Activated T-helper 2 cell treated with anti-CD3 and anti-CD28 coated beads, Interferon-gamma antibody, Interleukin-2, Interleukin-4, amounts not matched to agents 10 μg/mL and 5 μg/mL and 100 μg/mL, durations not matched to agents 14 hours and 24 hours and 36 hours (primary cell): Measurements from ENCODE around the gene GRK5. TPM values are rescaled to one million over a fixed set of nuclear protein-coding genes. Genes with fewer than 3 reads are reported as not detected.

ENCODE experiments used
- DNase-seq: peaks from one replicate; pipeline ENCODE4 v3.0.0; 2021; ENCODE audit warnings: low spot score
- H3K27ac Mint-ChIP-seq: one replicate; pipeline ENCODE4 v1.8.0; 2021; ENCODE audit warnings: mixed read lengths
- H3K27me3 Mint-ChIP-seq: one replicate; pipeline ENCODE4 v1.8.0; 2021; ENCODE audit warnings: low read depth, mixed read lengths
- H3K36me3 Mint-ChIP-seq: one replicate; pipeline ENCODE4 v1.8.0; 2021; ENCODE audit warnings: low read depth, mixed read lengths
- H3K4me1 Mint-ChIP-seq: one replicate; pipeline ENCODE4 v1.8.0; 2021; ENCODE audit warnings: low read depth, mixed read lengths
- H3K4me3 Mint-ChIP-seq: one replicate; pipeline ENCODE4 v1.8.0; 2021; ENCODE audit warnings: low read depth, mild to moderate bottlenecking, moderate library complexity, mixed read lengths
- H3K9me3 Mint-ChIP-seq: one replicate; pipeline ENCODE4 v1.8.0; 2021; ENCODE audit warnings: mixed read lengths
- intact Hi-C: fragments of 100-400 bp; cut with micrococcal nuclease; formaldehyde crosslinking; loops from one replicate; pipeline ENCODE4 v1.15.1; 2023
- total RNA-seq: library from RNA; stranded (reverse); gene quantifications from 2 replicates; pipeline ENCODE4 v1.2.3, GENCODE V29; 2022

The GRK5 gene
- total RNA-seq, 1 donor from 2014 or later, result 24.4 TPM

GRCh38 chr10:119367841-119368549 is 160.6 kb downstream of the GRK5 start:
- Mint-ChIP-seq H3K27me3 (no peaks in the 10 kb centered on the region), H3K9me3 (no peaks in the 10 kb centered on the region), H3K4me3 (no peak overlapping the region), H3K36me3 (no peaks in the 10 kb centered on the region), H3K27ac (no peak overlapping the region), H3K4me1 (peaks cover 12% of the 10 kb centered on the region)
- DNase-seq, result no peak
- intact Hi-C loops, result no loop called here

- Mint-ChIP-seq H3K4me1 (peaks cover 16% of the 10 kb centered on the region), H3K27me3 (no peaks in the 10 kb centered on the region), H3K27ac (no peak overlapping the region), H3K4me3 (no peak overlapping the region), H3K9me3 (no peaks in the 10 kb centered on the region), H3K36me3 (no peaks in the 10 kb centered on the region)
- intact Hi-C loops, result no loop called here
- DNase-seq, result no peak
Measured at GRCh38 chr10:119368581-119368980, 161.2 kb downstream of the GRK5 start.

GRCh38 chr10:119368991-119369869 is 161.9 kb downstream of the GRK5 start:
- Mint-ChIP-seq H3K9me3 (no peaks in the 10 kb centered on the region), H3K4me3 (no peak overlapping the region), H3K36me3 (no peaks in the 10 kb centered on the region), H3K27me3 (no peaks in the 10 kb centered on the region), H3K27ac (no peak overlapping the region), H3K4me1 (peaks cover 16% of the 10 kb centered on the region)
- intact Hi-C loops, result no loop called here
- no peak for DNase-seq

- Mint-ChIP-seq H3K4me1 (peaks cover 16% of the 10 kb centered on the region), H3K27ac (no peak overlapping the region), H3K9me3 (no peaks in the 10 kb centered on the region), H3K4me3 (no peak overlapping the region), H3K27me3 (no peaks in the 10 kb centered on the region), H3K36me3 (no peaks in the 10 kb centered on the region)
- DNase-seq, result no peak
- intact Hi-C loops, result no loop called here
Measured at GRCh38 chr10:119370111-119370741, 162.9 kb downstream of the GRK5 start.

- Mint-ChIP-seq H3K4me3 (no peak overlapping the region), H3K36me3 (no peaks in the 10 kb centered on the region), H3K27me3 (no peaks in the 10 kb centered on the region), H3K4me1 (peaks cover 16% of the 10 kb centered on the region), H3K27ac (no peak overlapping the region), H3K9me3 (no peaks in the 10 kb centered on the region)
- intact Hi-C loops, result no loop called here
- no peak for DNase-seq
Measured at GRCh38 chr10:119370972-119371703, 163.8 kb downstream of the GRK5 start.

- intact Hi-C loops, result no loop called here
- Mint-ChIP-seq H3K36me3 (no peaks in the 10 kb centered on the region), H3K27me3 (no peaks in the 10 kb centered on the region), H3K27ac (no peak overlapping the region), H3K9me3 (no peaks in the 10 kb centered on the region), H3K4me3 (no peak overlapping the region), H3K4me1 (peaks cover 16% of the 10 kb centered on the region)
- no peak for DNase-seq
Measured at GRCh38 chr10:119371704-119372663, 164.6 kb downstream of the GRK5 start.

- Mint-ChIP-seq H3K27me3 (no peaks in the 10 kb centered on the region), H3K9me3 (no peaks in the 10 kb centered on the region), H3K4me1 (peaks cover 16% of the 10 kb centered on the region), H3K36me3 (no peaks in the 10 kb centered on the region), H3K4me3 (no peak overlapping the region), H3K27ac (no peak overlapping the region)
- no peak for DNase-seq
- intact Hi-C loops, result no loop called here
Measured at GRCh38 chr10:119373294-119374102, 166.1 kb downstream of the GRK5 start.

- Mint-ChIP-seq H3K4me3 (no peak overlapping the region), H3K27me3 (no peaks in the 10 kb centered on the region), H3K36me3 (no peaks in the 10 kb centered on the region), H3K4me1 (peaks cover 12% of the 10 kb centered on the region), H3K27ac (no peak overlapping the region), H3K9me3 (no peaks in the 10 kb centered on the region)
- DNase-seq, result no peak
- intact Hi-C loops, result no loop called here
Measured at GRCh38 chr10:119374236-119374635, 166.9 kb downstream of the GRK5 start.

- Mint-ChIP-seq H3K9me3 (no peaks in the 10 kb centered on the region), H3K4me1 (peaks cover 6% of the 10 kb centered on the region), H3K36me3 (peaks cover 5% of the 10 kb centered on the region), H3K27ac (no peak overlapping the region), H3K4me3 (no peak overlapping the region), H3K27me3 (no peaks in the 10 kb centered on the region)
- intact Hi-C loops, result no loop called here
- DNase-seq, result no peak
Measured at GRCh38 chr10:119375574-119376272, 168.4 kb downstream of the GRK5 start.

- Mint-ChIP-seq H3K4me3 (no peak overlapping the region), H3K27me3 (no peaks in the 10 kb centered on the region), H3K27ac (no peak overlapping the region), H3K9me3 (no peaks in the 10 kb centered on the region), H3K36me3 (peaks cover 20% of the 10 kb centered on the region), H3K4me1 (peaks cover 5% of the 10 kb centered on the region)
- intact Hi-C loops, result no loop called here
- DNase-seq, result no peak
Measured at GRCh38 chr10:119377451-119377957, 170.1 kb downstream of the GRK5 start.
